ENCODE measurements around the gene LRRC71.

- TF ChIP-seq CTCF (IDR thresholded peaks at IDR 0.05 in 8 of 11, conservative IDR thresholded peaks at IDR 0.05 in 3 of 11) (no peak), POLR2A (IDR thresholded peaks at IDR 0.05) (no peak)
Measured at GRCh38 chr1:156894711-156895454, 25.5 kb upstream of the LRRC71 start.

Data from spleen (tissue), 7 donors.